HEK293T (cell line): ENCODE measurements around the gene PDE1A.

Experiments used
- ARNT ChIP-seq: fragments of 450-650 bp; IDR thresholded peaks from 2 replicates; pipeline ENCODE4 v1.6.1; 2017; ENCODE audit warnings: mild to moderate bottlenecking
- BHLHE40 ChIP-seq: fragments of 450-650 bp; IDR thresholded peaks from 2 replicates; pipeline ENCODE4 v1.6.1; 2016; ENCODE audit warnings: mild to moderate bottlenecking, moderate library complexity, borderline replicate concordance
- ELF4 ChIP-seq: fragments of 450-650 bp; IDR thresholded peaks from 2 replicates; pipeline ENCODE4 v1.6.1; 2017; ENCODE audit warnings: antibody characterized with exemption
- FOXA1 ChIP-seq: fragments of 450-650 bp; IDR thresholded peaks from 2 replicates; pipeline ENCODE4 v1.6.1; 2016; ENCODE audit warnings: mild to moderate bottlenecking
- FOXK2 ChIP-seq: fragments of 450-650 bp; IDR thresholded peaks from 2 replicates; pipeline ENCODE4 v1.6.1; 2016; ENCODE audit warnings: mild to moderate bottlenecking
- FOXM1 ChIP-seq: fragments of 450-650 bp; IDR thresholded peaks from 2 replicates; pipeline ENCODE4 v1.6.1; 2017; ENCODE audit warnings: mild to moderate bottlenecking, borderline replicate concordance
- HDGF ChIP-seq: fragments of 450-650 bp; IDR thresholded peaks from 2 replicates; pipeline ENCODE4 v1.6.1; 2017; ENCODE audit warnings: antibody characterized with exemption, borderline replicate concordance
- L3MBTL2 ChIP-seq: fragments of 450-650 bp; conservative IDR thresholded peaks from 2 replicates; pipeline ENCODE4 v1.6.1; 2016; ENCODE audit warnings: mild to moderate bottlenecking
- NFRKB ChIP-seq: fragments of 450-650 bp; IDR thresholded peaks from 2 replicates; pipeline ENCODE4 v1.6.1; 2016; ENCODE audit warnings: mild to moderate bottlenecking, moderate library complexity
- SP1 ChIP-seq: fragments of 450-650 bp; IDR thresholded peaks from 2 replicates; pipeline ENCODE4 v1.6.1; 2017
- SUZ12 ChIP-seq: fragments of 450-650 bp; IDR thresholded peaks from 2 replicates; pipeline ENCODE4 v1.6.1; 2016; ENCODE audit warnings: mild to moderate bottlenecking
- TARDBP ChIP-seq: fragments of 450-650 bp; IDR thresholded peaks from 2 replicates; pipeline ENCODE4 v1.6.1; 2016
- ZNF384 ChIP-seq: fragments of 450-650 bp; IDR thresholded peaks from 2 replicates; pipeline ENCODE4 v1.6.1; 2016

GRCh38 chr2:182404092-182404491 lies 22.7 kb downstream of the PDE1A start:
- no peak for TF ChIP-seq SUZ12
- no peak for TF ChIP-seq FOXM1
- TF ChIP-seq L3MBTL2 = no peak
- no peak for TF ChIP-seq TARDBP
- no peak for TF ChIP-seq FOXA1
- no peak for TF ChIP-seq FOXK2
- no peak for TF ChIP-seq ELF4
- TF ChIP-seq SP1 = no peak
- no peak for TF ChIP-seq BHLHE40
- TF ChIP-seq NFRKB = no peak
- no peak for TF ChIP-seq ARNT
- no peak for TF ChIP-seq HDGF
- no peak for TF ChIP-seq ZNF384
